ENCODE data around the gene SPAG7. TPM values are rescaled to one million over a fixed set of nuclear protein-coding genes. Genes with fewer than 3 reads are reported as not detected.
"Not testable (repeated sequence)": the region's sequence is repeated elsewhere in the genome, so short reads cannot be mapped to it uniquely, and the experiment has no call there.

Gene SPAG7
- total RNA-seq, 1 donor from 2014 or later, result 166 TPM

DNA sequence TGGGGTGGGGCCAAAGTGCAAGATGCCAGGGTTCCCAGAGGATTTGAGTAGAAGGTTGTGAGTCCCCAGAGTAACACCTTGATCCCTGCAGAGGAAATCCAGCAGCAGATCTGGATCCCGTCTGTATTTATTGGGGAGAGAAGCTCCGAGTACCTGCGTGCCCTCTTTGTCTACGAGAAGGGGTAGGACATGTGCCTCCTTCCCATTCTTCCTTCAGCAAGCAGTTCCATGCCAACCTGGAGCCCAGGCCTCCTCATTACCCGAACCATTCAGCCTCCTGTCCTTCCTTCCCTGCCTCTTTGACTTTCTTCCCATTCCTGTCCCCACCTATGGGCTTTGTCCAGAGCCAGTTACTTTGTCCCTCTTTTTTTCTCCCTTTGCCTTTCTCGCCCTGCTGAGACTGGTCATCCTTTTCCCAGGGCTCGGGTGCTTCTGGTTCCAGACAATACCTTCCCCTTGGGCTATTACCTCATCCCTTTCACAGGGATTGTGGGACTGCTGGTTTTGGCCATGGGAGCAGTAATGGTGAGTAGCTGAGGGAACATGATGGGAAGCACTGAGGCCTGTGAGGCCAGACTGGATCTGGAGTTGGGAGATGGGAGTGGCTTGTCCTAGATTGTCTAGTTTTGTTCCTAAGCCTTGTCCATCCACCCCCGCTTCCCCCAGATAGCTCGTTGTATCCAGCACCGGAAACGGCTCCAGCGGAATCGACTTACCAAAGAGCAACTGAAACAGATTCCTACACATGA is 24.7 kb downstream of the SPAG7 start:
- no peak for DNase-seq (ENCODE audit: missing footprints)
- ATAC-seq, result no peak
- intact Hi-C loops (cut with DNase I), result no loop called here

DNA sequence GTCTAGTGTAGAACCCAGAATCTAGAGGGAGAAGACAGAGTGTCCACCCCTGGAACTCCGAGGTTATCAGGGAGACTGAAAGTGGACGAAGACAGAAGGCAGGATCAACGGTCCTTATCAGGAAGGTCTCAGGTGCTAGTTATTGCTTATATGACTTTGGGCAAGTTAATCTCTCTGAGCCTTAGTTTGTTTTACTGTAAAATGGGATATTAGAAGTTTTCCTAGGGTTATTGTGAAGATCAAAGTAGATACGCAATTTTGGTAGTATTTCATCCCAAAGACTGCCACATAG is 26.4 kb downstream of the SPAG7 start:
- DNase-seq (ENCODE audit: missing footprints) (no peak), ATAC-seq (no peak)
- intact Hi-C loops (cut with DNase I), result no loop called here

DNA sequence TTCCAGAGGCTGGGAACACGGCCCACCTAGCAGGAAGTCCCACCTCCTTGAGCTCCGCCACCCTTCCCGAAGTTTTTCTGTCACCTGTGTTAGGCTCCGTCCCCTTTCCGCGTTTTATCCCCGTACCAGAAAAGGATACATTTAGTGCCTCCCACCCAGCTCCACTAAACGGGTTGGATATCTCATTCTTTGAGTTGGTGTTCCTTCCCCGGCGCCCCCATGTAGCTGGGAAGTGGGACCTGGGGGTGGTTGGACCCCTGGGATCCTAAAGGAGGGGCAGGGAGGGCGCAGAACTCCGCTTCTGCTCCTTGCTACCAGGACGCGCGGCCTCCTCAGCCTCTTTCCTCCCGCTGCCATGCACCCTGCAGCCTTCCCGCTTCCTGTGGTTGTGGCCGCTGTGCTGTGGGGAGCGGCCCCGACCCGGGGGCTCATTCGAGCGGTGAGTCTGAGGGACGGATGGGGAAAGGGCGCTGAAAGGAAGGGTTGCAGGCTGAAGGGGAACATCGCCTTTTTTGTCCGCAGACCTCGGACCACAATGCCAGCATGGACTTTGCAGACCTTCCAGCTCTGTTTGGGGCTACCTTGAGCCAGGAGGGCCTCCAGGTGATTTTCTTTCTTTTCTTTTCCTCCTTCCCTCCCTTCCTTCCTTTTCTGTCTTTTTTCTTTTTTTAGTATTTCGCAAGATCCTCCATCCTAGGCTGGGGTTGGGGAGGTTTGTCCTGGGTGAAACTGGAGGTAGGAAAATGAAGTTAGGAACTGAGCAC is 26.9 kb downstream of the SPAG7 start:
- DNase-seq (ENCODE audit: missing footprints) (peak; percentile 79), ATAC-seq (peak; percentile 73)
- intact Hi-C loops (cut with DNase I), result loop anchor here (1.0 kb wide), 2 partner anchors 8 to 27 kb away; partner anchors contain the start of genes PFN1 and SPAG7

- intact Hi-C loops (cut with DNase I), result loop anchor here (1.0 kb wide), 2 partner anchors 8 to 27 kb away; partner anchors contain the start of genes PFN1 and SPAG7
- peak; percentile 94 for ATAC-seq
- peak; percentile 97 for DNase-seq (ENCODE audit: missing footprints)
Observed at GRCh38 chr17:4939796-4940554, 27.6 kb downstream of the SPAG7 start, which contains the start of the genes RNF167 and SLC25A11. Gene RNF167, plus strand, starts transcription at chr17:4940268. Its CDS starts 642 bp downstream, at chr17:4940910. Gene SLC25A11, minus strand, starts transcription at chr17:4940046. Its CDS starts 136 bp downstream, at chr17:4939910.

DNA sequence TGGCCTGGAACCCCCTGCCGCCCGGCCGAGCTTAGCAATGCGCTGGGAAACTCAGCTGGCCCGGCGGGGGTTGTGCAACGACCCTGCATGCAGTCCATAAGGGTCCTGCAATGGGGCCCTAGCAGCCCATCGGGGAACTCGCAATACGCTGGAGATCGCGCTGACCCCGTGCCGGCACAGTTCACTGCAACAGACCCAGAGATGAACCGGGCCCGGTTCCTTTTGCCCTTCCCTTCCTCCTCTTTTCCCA is 28.1 kb downstream of the SPAG7 start:
- intact Hi-C loops (cut with DNase I), result no loop called here
- DNase-seq (ENCODE audit: missing footprints), result peak; percentile 76
- no peak for ATAC-seq

DNA sequence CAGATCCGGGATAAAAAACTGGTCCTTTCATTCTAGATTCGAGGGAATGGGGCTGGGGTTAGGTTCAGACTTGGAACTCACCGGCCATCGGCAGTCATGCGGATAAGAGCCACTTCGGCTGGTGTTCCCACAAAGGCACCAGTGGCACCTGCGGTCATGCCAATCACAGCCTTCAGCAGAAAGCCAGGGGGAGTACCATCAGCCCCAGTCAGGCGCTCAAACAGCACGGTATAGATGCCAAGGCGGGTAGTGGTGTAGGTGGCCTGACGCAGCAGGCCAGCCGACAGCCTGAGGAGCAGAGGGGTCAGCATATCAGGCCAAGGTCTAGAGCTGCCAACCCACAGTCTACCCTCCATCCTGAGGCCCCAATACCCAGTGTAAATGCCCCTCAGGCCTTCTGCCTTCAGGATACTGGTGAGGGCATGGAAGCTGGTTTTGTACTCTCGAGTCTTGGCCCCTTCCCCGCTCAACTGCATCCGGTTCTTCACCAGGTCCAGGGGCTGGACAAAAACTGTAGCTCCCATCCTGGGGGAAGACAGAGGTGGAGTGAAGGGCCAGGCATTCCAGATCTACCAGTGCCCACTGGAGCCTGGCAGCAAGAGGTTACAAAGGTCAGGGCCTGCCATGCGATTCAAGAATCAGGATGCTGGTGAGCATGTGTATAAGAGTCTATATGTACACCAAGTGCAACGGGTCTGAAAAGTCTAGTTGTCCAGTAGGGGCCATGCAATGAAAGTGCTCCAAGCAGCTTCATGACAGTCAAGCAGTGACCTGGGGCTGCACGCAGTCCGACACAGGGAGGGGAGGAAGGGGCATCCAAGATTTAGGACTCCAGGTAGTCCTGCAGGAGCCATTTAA is 28.7 kb downstream of the SPAG7 start:
- DNase-seq (ENCODE audit: missing footprints) (no peak), ATAC-seq (no peak)

GRCh38 chr17:4938069-4938491 is 29.5 kb downstream of the SPAG7 start:
- DNase-seq (ENCODE audit: missing footprints), result no peak
- intact Hi-C loops (cut with DNase I), result no loop called here
- no peak for ATAC-seq

More for the DNA sequence above, 28.7 kb downstream of the SPAG7 start:
- intact Hi-C loops (cut with DNase I), result no loop called here

- ATAC-seq (no peak), DNase-seq (ENCODE audit: missing footprints) (no peak)
- intact Hi-C loops (cut with DNase I), result no loop called here
Observed at GRCh38 chr17:4937553-4937952, 30.1 kb downstream of the SPAG7 start.

DNA sequence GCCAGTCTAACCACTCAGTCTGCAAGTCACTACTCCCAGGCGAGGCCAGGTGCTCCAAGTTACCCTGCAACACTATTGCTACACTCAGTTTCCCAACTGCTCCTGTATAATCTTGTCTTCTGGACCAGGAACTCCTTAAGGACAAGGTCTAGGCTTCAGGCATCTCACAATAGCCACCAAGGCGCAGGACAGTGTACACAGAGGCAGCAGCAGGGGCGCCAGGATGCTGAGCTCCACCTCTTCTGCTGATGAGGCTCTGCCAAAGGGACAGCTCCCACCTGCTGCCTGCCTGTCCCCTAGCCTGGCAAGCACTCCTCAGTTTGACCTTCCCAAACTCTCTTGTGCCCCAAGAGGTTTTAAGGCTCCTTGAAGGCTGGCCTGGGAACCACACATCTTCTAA is 31.2 kb downstream of the SPAG7 start:
- intact Hi-C loops (cut with DNase I), result no loop called here
- ATAC-seq, result no peak

GRCh38 chr17:4935650-4936049 is 32.0 kb downstream of the SPAG7 start:
- intact Hi-C loops (cut with DNase I), result no loop called here
- ATAC-seq (no peak), DNase-seq (ENCODE audit: missing footprints) (no peak)

More for the DNA sequence above, 31.2 kb downstream of the SPAG7 start:
- DNase-seq (ENCODE audit: missing footprints), result no peak

GRCh38 chr17:4934173-4934979 is 33.2 kb downstream of the SPAG7 start:
- DNase-seq (ENCODE audit: missing footprints), result no peak

DNA sequence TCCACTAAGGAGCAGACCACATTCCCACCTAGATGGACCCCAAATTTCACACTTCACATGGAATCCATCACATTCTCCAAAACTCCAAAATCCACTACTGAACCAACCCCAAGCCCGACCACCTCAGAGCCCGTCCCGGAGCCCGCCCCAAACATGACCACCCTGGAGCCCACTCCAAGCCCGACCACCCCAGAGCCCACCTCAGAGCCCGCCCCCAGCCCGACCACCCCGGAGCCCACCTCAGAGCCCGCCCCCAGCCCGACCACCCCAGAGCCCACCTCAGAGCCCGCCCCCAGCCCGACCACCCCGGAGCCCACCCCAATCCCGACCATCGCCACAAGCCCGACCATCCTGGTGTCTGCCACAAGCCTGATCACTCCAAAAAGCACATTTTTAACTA is 34.0 kb downstream of the SPAG7 start:
- DNase-seq (ENCODE audit: missing footprints) (no peak), ATAC-seq (no peak)
- intact Hi-C loops (cut with DNase I), result no loop called here

More at GRCh38 chr17:4934173-4934979, 33.2 kb downstream of the SPAG7 start:
- intact Hi-C loops (cut with DNase I), result no loop called here
- peak; percentile 42 for ATAC-seq

DNA sequence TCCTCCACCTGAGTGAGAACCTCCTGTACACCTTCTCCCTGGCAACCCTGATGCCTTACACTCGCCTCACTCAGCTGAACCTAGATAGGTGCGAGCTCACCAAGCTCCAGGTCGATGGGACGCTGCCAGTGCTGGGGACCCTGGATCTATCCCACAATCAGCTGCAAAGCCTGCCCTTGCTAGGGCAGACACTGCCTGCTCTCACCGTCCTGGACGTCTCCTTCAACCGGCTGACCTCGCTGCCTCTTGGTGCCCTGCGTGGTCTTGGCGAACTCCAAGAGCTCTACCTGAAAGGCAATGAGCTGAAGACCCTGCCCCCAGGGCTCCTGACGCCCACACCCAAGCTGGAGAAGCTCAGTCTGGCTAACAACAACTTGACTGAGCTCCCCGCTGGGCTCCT is 34.9 kb downstream of the SPAG7 start:
- intact Hi-C loops (cut with DNase I), result no loop called here
- ATAC-seq, result no peak
- no peak for DNase-seq (ENCODE audit: missing footprints)

GRCh38 chr17:4931963-4932362 is 35.7 kb downstream of the SPAG7 start, which contains the start of gene GP1BA:
Gene GP1BA, plus strand, starts transcription at chr17:4932277. Its CDS starts 328 bp downstream, at chr17:4932605.
- no peak for ATAC-seq
- intact Hi-C loops (cut with DNase I), result no loop called here
- DNase-seq (ENCODE audit: missing footprints), result no peak

DNA sequence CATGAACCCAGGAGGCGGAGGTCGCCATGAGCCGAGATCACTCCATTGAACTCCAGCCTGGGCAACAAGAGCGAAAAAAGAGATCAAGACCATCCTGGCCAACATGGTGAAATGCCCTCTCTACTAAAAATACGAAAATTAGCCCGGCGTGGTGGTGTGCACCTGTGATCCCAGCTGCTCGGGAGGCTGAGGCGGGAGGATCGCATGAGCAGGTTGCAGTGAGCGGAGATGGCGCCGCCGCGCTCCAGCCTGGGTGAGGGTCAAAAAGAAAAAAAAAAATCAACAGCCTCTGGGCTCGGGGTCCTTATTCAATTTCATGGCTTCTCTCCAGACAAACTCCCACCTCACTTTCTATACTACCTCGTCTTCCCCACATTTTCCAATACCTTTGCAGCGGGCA is 38.7 kb downstream of the SPAG7 start:
- DNase-seq (ENCODE audit: missing footprints), result no peak
- intact Hi-C loops (cut with DNase I), result no loop called here

DNA sequence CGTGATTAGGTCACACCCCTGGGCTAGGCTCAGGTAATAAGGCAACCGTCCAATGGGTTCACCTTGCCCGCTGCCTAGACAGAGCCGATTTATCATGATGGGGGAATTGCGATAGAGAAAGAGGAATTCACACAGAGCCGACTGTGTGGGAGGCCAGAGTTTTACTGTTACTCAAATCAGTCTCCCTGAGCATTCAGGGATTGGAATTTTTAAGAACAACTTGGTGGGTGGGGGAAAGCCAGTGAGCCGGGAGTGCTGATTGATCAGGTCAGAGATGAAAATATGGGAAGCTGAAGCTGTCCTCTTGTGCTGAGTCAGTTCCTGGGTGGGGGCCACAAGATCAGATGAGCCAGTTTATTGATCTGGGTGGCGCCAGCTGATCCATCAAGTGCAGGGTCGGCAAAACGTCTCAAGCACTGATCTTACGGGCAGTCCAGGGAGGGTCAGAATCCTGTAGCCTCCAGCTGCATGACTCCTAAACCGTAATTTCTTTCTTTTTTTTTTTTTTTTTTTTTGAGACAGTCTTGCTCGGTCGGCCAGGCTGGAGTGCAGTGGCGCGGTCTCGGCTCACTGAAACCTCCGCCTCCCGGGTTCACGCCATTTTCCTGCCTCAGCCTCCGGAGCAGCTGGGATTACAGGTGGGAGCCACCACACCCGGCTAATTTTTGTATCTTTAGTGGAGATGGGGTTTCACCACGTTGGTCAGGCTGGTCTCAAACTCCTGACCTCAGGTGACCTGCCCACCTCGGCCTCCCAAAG is 40.9 kb downstream of the SPAG7 start:
- ATAC-seq; intact Hi-C loops (cut with DNase I); DNase-seq (ENCODE audit: missing footprints): not testable (repeated sequence)

More for the DNA sequence above, 38.7 kb downstream of the SPAG7 start:
- ATAC-seq, result no peak

- ATAC-seq, result no peak
- intact Hi-C loops (cut with DNase I), result no loop called here
Observed at GRCh38 chr17:4921320-4921719, 46.3 kb downstream of the SPAG7 start.

More at GRCh38 chr17:4921320-4921719, 46.3 kb downstream of the SPAG7 start:
- DNase-seq (ENCODE audit: missing footprints), result no peak

All from Right ventricle myocardium inferior (tissue), 1 donor.